HG02852 (cell line): Measurements from ENCODE around the gene KCNQ1OT1.
"Not testable (repeated sequence)": the region's sequence is repeated elsewhere in the genome, so short reads cannot be mapped to it uniquely, and the experiment has no call there.

Experiments used
- ATAC-seq: cut with Tn5 transposase; IDR thresholded peaks from one replicate; pipeline ENCODE4 v1.9.1; 2021; ENCODE audit warnings: mild to moderate bottlenecking, moderate library complexity; ENCODE audit not compliant: unreplicated experiment

Gene KCNQ1OT1

DNA sequence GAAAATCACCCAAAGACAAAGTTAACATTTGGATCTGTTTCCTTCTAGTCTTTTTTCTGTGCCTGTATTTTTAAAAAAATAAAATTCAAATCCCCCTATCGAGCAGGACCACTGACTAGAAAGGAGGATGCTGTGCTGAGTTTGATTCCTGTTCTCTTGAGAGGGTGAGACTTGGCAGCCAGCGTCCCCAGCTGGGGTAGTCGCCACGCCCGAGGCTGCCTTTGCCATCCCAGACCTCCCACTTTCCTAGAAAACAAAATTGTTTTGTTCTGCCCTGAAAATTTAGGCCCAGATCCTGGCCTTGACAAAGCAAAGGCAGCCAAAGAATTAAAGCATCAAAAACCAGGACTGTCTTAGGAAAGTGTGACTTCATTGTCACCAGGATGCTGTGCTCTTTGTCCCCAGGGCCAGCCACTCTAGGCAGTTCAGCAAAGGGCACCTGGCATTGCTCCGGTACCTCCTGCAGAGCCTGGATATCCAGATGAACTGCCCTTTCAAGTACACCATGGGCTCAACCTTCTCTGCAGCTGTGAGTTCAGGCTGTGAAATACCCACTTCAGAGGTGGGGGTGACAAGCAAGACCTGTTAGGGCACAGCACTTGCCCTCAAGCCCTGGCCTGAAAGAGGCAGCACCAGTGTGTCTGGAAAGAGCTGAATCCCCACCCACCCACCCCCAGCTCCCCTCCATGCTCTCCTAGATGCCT, 44.6 kb downstream of the KCNQ1OT1 start:
- ATAC-seq = no peak

- ATAC-seq = no peak
Measured at GRCh38 chr11:2653930-2654739, 45.7 kb downstream of the KCNQ1OT1 start.

- no peak for ATAC-seq
Measured at GRCh38 chr11:2653198-2653551, 46.6 kb downstream of the KCNQ1OT1 start.

- no peak for ATAC-seq
Measured at GRCh38 chr11:2652333-2653197, 47.2 kb downstream of the KCNQ1OT1 start.

GRCh38 chr11:2651826-2652271, 47.9 kb downstream of the KCNQ1OT1 start:
- no peak for ATAC-seq

- no peak for ATAC-seq
Measured at GRCh38 chr11:2651054-2651617, 48.7 kb downstream of the KCNQ1OT1 start.

DNA sequence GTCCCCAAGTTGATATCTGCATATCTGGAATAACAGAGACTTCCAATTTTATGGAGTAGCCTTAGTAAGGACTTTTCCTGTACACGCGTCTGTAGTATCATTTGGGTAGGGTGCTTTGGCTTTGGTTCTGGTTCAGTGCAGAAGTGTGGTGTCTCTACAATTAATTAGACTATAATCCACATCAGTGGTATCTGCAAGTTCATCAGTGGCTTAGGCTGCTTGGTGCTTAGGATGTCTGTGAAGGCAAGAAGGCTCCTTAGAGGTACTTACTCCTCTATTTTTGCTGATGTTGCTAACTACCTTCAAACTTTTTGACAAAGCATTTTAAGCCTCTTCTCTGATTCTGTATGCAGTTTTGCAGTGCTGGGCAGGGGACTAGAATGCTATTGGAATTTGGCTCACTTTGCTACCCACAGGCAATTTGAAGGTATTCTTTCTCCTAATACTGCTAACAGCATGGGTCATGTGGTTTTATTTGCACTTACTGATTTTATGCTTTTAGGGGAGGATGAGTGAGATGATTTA, 49.4 kb downstream of the KCNQ1OT1 start:
- ATAC-seq = no peak

GRCh38 chr11:2649848-2650247, 49.9 kb downstream of the KCNQ1OT1 start:
- no peak for ATAC-seq

GRCh38 chr11:2649400-2649799, 50.4 kb downstream of the KCNQ1OT1 start:
- no peak for ATAC-seq

GRCh38 chr11:2647953-2648352, 51.8 kb downstream of the KCNQ1OT1 start:
- ATAC-seq = no peak

- no peak for ATAC-seq
Measured at GRCh38 chr11:2647167-2647566, 52.6 kb downstream of the KCNQ1OT1 start.

DNA sequence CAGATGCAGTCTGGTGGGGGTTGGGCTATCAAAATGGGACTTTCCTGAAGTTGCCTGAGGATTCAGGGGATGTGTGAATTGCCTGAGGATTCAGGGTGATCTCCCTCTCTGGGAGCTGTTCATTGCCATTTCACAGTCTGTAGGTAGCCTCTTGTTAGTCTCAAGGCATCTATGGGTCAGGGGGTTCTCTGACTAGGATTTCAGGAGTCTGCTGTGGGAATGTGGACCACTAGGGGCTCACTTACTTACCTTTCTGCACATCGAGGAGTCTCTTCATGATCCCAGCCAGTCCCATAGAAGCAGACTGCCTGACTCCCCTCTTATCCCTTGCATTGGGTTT, 54.0 kb downstream of the KCNQ1OT1 start:
- no peak for ATAC-seq

DNA sequence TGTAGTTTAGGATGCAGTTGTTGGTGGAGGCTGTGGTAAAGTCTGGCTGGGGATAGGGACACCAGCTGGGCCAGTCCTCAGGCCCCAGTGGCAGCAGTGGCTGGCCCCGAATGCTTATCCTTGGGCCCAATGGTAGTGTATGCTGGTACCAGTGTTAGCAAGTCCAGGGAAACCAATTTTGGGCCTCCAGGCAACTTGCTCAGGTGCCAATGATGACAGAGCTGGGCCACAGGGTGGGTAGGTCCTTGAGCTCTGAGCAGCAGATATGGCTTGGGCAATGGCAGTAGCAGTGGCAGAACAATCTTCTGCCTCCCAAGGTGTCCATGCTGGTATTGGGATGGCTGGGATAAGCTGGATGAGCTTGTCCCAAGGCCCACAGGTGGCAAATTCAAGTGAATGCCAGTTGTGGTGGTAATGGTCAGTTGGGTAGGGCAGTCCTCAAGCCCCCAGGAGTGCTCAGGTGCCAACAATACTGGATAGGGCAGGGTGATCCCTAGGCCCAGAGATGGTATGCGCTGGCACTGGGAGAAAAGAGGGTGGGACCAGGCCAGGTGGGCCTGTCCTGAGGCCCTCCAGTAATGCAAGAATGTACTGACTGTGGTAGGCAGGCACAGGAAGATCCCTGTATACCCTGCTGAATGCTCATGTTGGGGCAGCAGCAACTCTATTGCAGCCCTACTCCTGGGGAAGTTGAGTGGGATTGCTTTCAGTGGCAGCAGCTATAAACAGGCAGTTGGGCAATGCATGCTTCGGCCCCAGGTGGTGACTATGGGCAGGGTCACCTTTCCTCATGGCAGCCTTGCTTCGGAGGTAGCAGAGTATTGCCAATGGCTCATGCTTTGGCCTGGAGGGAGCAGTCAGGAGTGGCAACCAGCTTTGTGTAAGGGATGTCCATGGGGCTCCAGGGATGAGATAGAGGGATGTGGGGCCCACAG, 54.7 kb downstream of the KCNQ1OT1 start:
- ATAC-seq = no peak

- ATAC-seq = no peak
Measured at GRCh38 chr11:2643746-2644145, 56.0 kb downstream of the KCNQ1OT1 start.

- ATAC-seq = no peak
Measured at GRCh38 chr11:2641623-2642022, 58.2 kb downstream of the KCNQ1OT1 start.

GRCh38 chr11:2639763-2640162, 60.0 kb downstream of the KCNQ1OT1 start:
- ATAC-seq = not testable (repeated sequence)

GRCh38 chr11:2631161-2631560, 68.6 kb downstream of the KCNQ1OT1 start:
- ATAC-seq = no peak

DNA sequence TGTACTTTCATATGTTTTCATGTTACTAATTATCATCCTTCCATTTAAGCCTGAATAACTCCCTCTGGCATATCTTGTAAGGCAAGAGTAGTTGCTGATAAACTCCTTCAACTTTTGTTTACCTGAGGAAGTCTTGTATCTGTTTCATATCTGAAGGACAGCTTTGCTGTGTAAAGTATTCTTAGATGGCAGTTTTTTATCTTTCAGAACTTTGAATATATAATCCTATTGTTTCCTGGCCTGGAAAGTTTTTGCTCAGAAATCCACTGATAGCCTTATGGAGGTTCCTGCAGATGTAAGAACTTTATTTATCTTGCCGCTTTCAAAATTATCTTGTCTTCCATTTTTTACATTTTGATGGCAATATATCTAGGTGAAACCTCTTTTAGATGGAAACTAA, 69.1 kb downstream of the KCNQ1OT1 start:
- no peak for ATAC-seq

DNA sequence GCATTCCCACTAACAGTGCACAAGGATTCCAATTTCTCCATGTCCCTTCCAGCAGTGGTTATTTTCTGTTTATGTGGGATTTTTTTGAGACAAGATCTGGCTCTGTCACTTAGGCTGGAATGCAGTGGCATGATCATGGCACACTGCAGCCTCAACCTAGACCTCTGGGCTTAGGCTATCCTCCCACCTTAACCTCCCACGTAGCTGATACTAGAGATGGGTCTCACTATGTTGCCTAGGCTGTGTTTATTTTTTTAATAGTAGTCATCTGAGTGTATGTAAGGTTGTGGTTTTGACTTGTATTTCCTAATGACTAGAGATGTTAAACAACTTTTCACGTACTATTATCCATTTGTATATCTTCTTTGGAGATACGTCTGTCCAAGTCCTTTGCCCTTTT, 74.6 kb downstream of the KCNQ1OT1 start:
- no peak for ATAC-seq

DNA sequence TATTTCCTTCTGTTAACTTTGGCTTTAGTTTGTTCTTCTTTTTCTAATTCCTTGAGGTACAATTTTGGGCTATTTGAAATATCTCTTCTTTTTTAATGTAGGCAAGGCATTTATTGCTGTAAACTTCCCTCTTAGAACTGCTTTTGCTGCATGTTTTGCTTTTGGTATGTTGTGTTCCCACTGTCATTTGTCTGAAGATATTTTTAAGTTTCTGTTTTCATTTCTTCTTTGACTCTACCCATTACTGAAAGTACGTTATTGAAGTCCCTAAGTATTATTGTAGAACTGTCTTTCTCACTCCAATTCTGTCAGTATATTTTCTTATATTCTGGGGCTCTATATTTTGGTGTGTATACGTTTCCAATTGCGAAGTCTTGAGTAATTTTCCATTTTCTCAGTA, 77.9 kb downstream of the KCNQ1OT1 start:
- ATAC-seq = no peak
